Measurements from ENCODE around the gene NDUFS6. TPM values are rescaled to one million over a fixed set of nuclear protein-coding genes. Genes with fewer than 3 reads are reported as not detected.
"Not testable (repeated sequence)": the region's sequence is repeated elsewhere in the genome, so short reads cannot be mapped to it uniquely, and the experiment has no call there.

Gene NDUFS6
- total RNA-seq, 2 donors from 2014 or later = 12.5 to 41.9 TPM

- ATAC-seq = no peak
- intact Hi-C loops (cut with DNase I) = no loop called here
- Histone ChIP-seq H3K4me3 (no peak overlapping the region), H3K36me3 (replicated peaks in 1 of 2; ENCODE audit: insufficient read depth in 1 of 2, low read depth in 2 of 2) (no peaks in the 10 kb centered on the region), H3K27ac (no peak overlapping the region), H3K27me3 (no peaks in the 10 kb centered on the region), H3K9me3 (no peaks in the 10 kb centered on the region), H3K4me1 (no peaks in the 10 kb centered on the region)
- 31 to 34% methylated on average over 17 of the region's 17 CpGs for WGBS, 2 donors
- TF ChIP-seq, protein P1, sequence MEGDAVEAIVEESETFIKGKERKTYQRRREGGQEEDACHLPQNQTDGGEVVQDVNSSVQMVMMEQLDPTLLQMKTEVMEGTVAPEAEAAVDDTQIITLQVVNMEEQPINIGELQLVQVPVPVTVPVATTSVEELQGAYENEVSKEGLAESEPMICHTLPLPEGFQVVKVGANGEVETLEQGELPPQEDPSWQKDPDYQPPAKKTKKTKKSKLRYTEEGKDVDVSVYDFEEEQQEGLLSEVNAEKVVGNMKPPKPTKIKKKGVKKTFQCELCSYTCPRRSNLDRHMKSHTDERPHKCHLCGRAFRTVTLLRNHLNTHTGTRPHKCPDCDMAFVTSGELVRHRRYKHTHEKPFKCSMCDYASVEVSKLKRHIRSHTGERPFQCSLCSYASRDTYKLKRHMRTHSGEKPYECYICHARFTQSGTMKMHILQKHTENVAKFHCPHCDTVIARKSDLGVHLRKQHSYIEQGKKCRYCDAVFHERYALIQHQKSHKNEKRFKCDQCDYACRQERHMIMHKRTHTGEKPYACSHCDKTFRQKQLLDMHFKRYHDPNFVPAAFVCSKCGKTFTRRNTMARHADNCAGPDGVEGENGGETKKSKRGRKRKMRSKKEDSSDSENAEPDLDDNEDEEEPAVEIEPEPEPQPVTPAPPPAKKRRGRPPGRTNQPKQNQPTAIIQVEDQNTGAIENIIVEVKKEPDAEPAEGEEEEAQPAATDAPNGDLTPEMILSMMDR (IDR thresholded peaks at IDR 0.05) = no peak
- TF ChIP-seq POLR2A (IDR thresholded peaks at IDR 0.05) = no peak
- no peak for DNase-seq
Measured at GRCh38 chr5:1842004-1842819, 41.0 kb downstream of the NDUFS6 start.

DNA sequence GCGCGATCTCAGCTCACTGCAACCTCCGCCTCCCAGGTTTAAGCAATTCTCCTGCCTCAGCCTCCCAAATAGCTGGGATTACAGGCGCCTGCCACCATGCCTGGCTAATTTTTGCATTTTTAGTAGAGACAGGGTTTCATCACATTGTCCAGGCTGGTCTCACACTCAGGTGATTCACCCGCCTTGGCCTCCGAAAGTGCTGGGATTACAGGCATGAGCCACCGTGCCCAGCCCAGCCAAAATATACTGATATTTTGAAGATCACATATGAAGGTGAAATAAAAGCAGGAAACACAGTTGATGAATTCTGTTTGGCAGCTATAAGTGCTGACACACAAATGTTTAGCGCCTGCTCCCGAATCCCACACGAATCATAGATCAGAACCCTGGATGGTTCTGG is 42.6 kb downstream of the NDUFS6 start:
- WGBS, 2 donors = 68 to 81% methylated on average over 10 of the region's 10 CpGs
- H3K4me3 ChIP-seq; H3K27ac ChIP-seq; H3K4me1 ChIP-seq; DNase-seq; H3K27me3 ChIP-seq; H3K36me3 ChIP-seq (replicated peaks in 1 of 2; ENCODE audit: insufficient read depth in 1 of 2, low read depth in 2 of 2); ATAC-seq; H3K9me3 ChIP-seq; intact Hi-C loops (cut with DNase I): not testable (repeated sequence)

DNA sequence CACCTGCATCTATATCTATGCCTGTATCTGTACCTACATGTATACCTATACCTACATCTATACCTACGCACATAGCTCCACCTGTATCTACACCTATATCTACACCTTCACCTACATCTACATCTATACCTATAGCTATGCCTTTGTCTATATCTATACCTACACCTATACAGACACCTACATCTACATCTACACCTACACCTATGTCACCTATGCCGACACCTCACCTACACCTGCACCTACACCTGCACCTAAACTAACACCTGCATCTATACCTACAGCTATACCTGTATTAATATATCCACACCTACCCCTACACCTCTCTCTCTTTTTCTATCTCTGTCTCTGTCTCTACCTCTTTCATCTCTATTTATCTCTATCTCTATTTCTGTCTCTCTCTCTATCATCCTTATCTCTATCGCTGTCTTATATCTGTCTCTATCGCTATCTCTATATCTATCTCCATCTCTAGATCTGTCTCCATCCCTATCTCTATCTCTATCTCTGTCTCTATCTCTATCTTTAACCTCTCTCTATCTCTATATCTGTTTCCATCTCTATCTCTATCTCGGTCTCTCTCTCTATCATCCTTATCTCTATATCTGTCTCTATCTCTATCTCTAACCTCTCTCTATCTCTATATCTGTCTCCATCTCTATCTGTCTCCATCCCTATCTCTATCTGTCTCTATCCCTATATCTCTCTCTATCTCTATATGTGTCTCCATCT is 43.7 kb downstream of the NDUFS6 start:
- ATAC-seq = no peak
- Histone ChIP-seq H3K4me1 (no peaks in the 10 kb centered on the region), H3K27ac (no peak overlapping the region), H3K36me3 (replicated peaks in 1 of 2; ENCODE audit: insufficient read depth in 1 of 2, low read depth in 2 of 2) (no peaks in the 10 kb centered on the region), H3K27me3 (no peaks in the 10 kb centered on the region), H3K9me3 (no peaks in the 10 kb centered on the region), H3K4me3 (no peak overlapping the region)
- no peak for DNase-seq
- WGBS, 2 donors = 85 to 93% methylated on average over 5 of the region's 5 CpGs
- intact Hi-C loops (cut with DNase I) = no loop called here
- TF ChIP-seq, protein P1 (IDR thresholded peaks at IDR 0.05) = no peak
- TF ChIP-seq POLR2A (IDR thresholded peaks at IDR 0.05) = no peak

- 63 to 85% methylated on average over 1 of the region's 1 CpG for WGBS, 2 donors
- Histone ChIP-seq H3K27me3 (no peaks in the 10 kb centered on the region), H3K36me3 (replicated peaks in 1 of 2; ENCODE audit: insufficient read depth in 1 of 2, low read depth in 2 of 2) (no peaks in the 10 kb centered on the region), H3K9me3 (no peaks in the 10 kb centered on the region), H3K4me1 (no peaks in the 10 kb centered on the region), H3K27ac (no peak overlapping the region), H3K4me3 (no peak overlapping the region)
- ATAC-seq = no peak
- TF ChIP-seq POLR2A (IDR thresholded peaks at IDR 0.05) = no peak
- TF ChIP-seq, protein P1 (IDR thresholded peaks at IDR 0.05) = no peak
- no peak for DNase-seq
- intact Hi-C loops (cut with DNase I) = no loop called here
Measured at GRCh38 chr5:1845696-1846095, 44.5 kb downstream of the NDUFS6 start.

- ATAC-seq (no peak), DNase-seq (no peak)
- Histone ChIP-seq H3K27me3 (no peaks in the 10 kb centered on the region), H3K9me3 (no peaks in the 10 kb centered on the region), H3K4me1 (no peaks in the 10 kb centered on the region), H3K36me3 (replicated peaks in 1 of 2; ENCODE audit: insufficient read depth in 1 of 2, low read depth in 2 of 2) (no peaks in the 10 kb centered on the region), H3K4me3 (no peak overlapping the region), H3K27ac (no peak overlapping the region)
- TF ChIP-seq, protein P1 (IDR thresholded peaks at IDR 0.05) = no peak
- TF ChIP-seq POLR2A (IDR thresholded peaks at IDR 0.05) = no peak
- intact Hi-C loops (cut with DNase I) = no loop called here
- 76 to 80% methylated on average over 11 to 13 of the region's 13 CpGs for WGBS, 2 donors
Measured at GRCh38 chr5:1846583-1846982, 45.4 kb downstream of the NDUFS6 start.

Measured in body of pancreas (tissue), 4 donors.